SU-DHL-6 (cell line): ENCODE data around the gene PXK.

Experiments used
- H2AFZ ChIP-seq: fragments of 200-600 bp; sonication (generic); 2 replicates; pipeline ENCODE4 v1.6.1; 2014; ENCODE audit warnings: low read depth, mild to moderate bottlenecking, moderate library complexity, mixed read lengths, antibody characterized with exemption, low read length; ENCODE audit not compliant: severe bottlenecking
- H3F3A ChIP-seq: fragments of 200-600 bp; shearing (Covaris generic); 2 replicates; pipeline ENCODE4 v1.6.0; 2016; ENCODE audit warnings: antibody characterized with exemption, mild to moderate bottlenecking; ENCODE audit not compliant: insufficient read depth
- H3K27ac ChIP-seq: fragments of 200-600 bp; sonication (generic); 2 replicates; pipeline ENCODE4 v1.5.1; 2016; ENCODE audit warnings: low read depth, mild to moderate bottlenecking, low read length, moderate library complexity, mixed read lengths
- H3K27me3 ChIP-seq: fragments of 200-600 bp; sonication (generic), shearing (Covaris generic); 2 replicates; pipeline ENCODE4 v1.6.0; 2014; ENCODE audit warnings: mild to moderate bottlenecking, low read length
- H3K36me3 ChIP-seq: fragments of 200-600 bp; sonication (generic); 2 replicates; pipeline ENCODE4 v1.6.1; 2014; ENCODE audit warnings: mild to moderate bottlenecking, low read length, mixed read lengths
- H3K4me2 ChIP-seq: fragments of 300-600, 200-600 bp; shearing (Covaris generic), sonication (generic); 2 replicates; pipeline ENCODE4 v1.6.0; 2014; ENCODE audit warnings: low read length, low read depth, mild to moderate bottlenecking; ENCODE audit not compliant: poor library complexity, severe bottlenecking
- H3K4me3 ChIP-seq: fragments of 200-600 bp; sonication (generic); 2 replicates; pipeline ENCODE4 v1.5.1; 2014; ENCODE audit warnings: antibody characterized with exemption, low read length, mild to moderate bottlenecking, mixed read lengths; ENCODE audit not compliant: insufficient read depth, poor library complexity, severe bottlenecking
- H3K79me2 ChIP-seq: fragments of 200-600 bp; sonication (generic); 2 replicates; pipeline ENCODE4 v1.6.1; 2014; ENCODE audit warnings: mild to moderate bottlenecking, low read length, moderate library complexity; ENCODE audit not compliant: insufficient read depth
- H3K9ac ChIP-seq: fragments of 200-600 bp; sonication (generic); 2 replicates; pipeline ENCODE4 v1.7.0; 2014; ENCODE audit warnings: mild to moderate bottlenecking, low read length
- H3K9me2 ChIP-seq: fragments of 200-600 bp; sonication (generic); replicated peaks from 2 replicates; pipeline ENCODE4 v1.6.1; 2014; ENCODE audit warnings: low read length; ENCODE audit not compliant: insufficient read depth
- H3K9me3 ChIP-seq: fragments of 200-600 bp; sonication (generic); 2 replicates; pipeline ENCODE4 v1.6.1; 2014; ENCODE audit warnings: low read length, mixed read lengths; ENCODE audit not compliant: insufficient read depth
- H4K20me1 ChIP-seq: fragments of 200-600 bp; sonication (generic); 2 replicates; pipeline ENCODE4 v1.6.1; 2014; ENCODE audit warnings: low read depth, mild to moderate bottlenecking, antibody characterized with exemption, low read length, moderate library complexity, mixed read lengths
- CTCF ChIP-seq: fragments of 200-600 bp; sonication (generic); IDR thresholded peaks from one replicate; pipeline ENCODE4 v1.5.1; 2017; ENCODE audit warnings: antibody characterized with exemption, mild to moderate bottlenecking, low read length, moderate library complexity; ENCODE audit not compliant: insufficient read depth, poor library complexity, severe bottlenecking
- EZH2phosphoT487 ChIP-seq: fragments of 200-600 bp; sonication (generic), shearing (Covaris generic); conservative IDR thresholded peaks from 2 replicates; pipeline ENCODE4 v1.6.1; 2018; ENCODE audit warnings: mild to moderate bottlenecking, antibody characterized with exemption, low read length, moderate library complexity, mixed read lengths

PXK gene

GRCh38 chr3:58357402-58357801 lies 24.7 kb downstream of the PXK start:
- H2AFZ ChIP-seq, result no peak overlapping the region
- no peaks in the 10 kb centered on the region for H3K9me3 ChIP-seq
- H3K4me2 ChIP-seq, result peak overlapping the region; percentile 11
- no peak overlapping the region for H3K4me3 ChIP-seq
- H3K36me3 ChIP-seq, result no peaks in the 10 kb centered on the region
- peak overlapping the region; percentile 98 for H3K27ac ChIP-seq
- TF ChIP-seq CTCF (no peak), EZH2phosphoT487 (no peak)
- H3K27me3 ChIP-seq, result no peaks in the 10 kb centered on the region
- no peaks in the 10 kb centered on the region for H3K9me2 ChIP-seq
- H4K20me1 ChIP-seq, result no peaks in the 10 kb centered on the region
- no peak overlapping the region for H3K9ac ChIP-seq
- H3K79me2 ChIP-seq, result peaks cover 93% of the 10 kb centered on the region
- peaks cover 54% of the 10 kb centered on the region for H3F3A ChIP-seq

DNA sequence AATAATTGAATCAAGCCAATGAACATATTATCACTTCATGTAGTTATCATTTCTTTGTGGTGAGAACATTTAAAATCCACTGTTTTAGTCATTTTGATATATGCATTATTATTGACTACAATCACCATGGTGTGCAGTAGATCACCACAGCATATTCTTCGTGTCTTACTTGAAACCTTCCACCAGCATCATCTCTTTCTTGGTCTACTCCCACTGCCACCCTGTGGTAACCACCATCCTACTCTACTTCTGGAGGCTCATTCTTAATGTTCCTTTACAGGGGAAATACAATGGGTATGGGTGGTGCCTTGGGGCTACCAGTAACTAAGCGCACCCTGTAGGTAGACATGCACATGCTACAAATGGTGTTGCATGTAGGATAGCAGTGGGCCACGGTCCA lies 25.4 kb downstream of the PXK start:
- peak overlapping the region; percentile 98 for H3K27ac ChIP-seq
- H3K4me2 ChIP-seq, result no peak overlapping the region
- no peaks in the 10 kb centered on the region for H3K36me3 ChIP-seq
- no peaks in the 10 kb centered on the region for H4K20me1 ChIP-seq
- no peak overlapping the region for H3K9ac ChIP-seq
- no peak overlapping the region for H3K4me3 ChIP-seq
- no peaks in the 10 kb centered on the region for H3K9me3 ChIP-seq
- H3K9me2 ChIP-seq, result no peaks in the 10 kb centered on the region
- H3K27me3 ChIP-seq, result no peaks in the 10 kb centered on the region
- TF ChIP-seq CTCF (no peak), EZH2phosphoT487 (no peak)
- H3F3A ChIP-seq, result peaks cover 50% of the 10 kb centered on the region
- H2AFZ ChIP-seq, result no peak overlapping the region
- peaks cover 93% of the 10 kb centered on the region for H3K79me2 ChIP-seq

GRCh38 chr3:58358808-58359207 lies 26.1 kb downstream of the PXK start:
- H3K27me3 ChIP-seq, result no peaks in the 10 kb centered on the region
- no peak overlapping the region for H3K9ac ChIP-seq
- H3K4me3 ChIP-seq, result no peak overlapping the region
- H3K79me2 ChIP-seq, result peaks cover 93% of the 10 kb centered on the region
- TF ChIP-seq EZH2phosphoT487, result no peak
- H3F3A ChIP-seq, result peaks cover 43% of the 10 kb centered on the region
- no peaks in the 10 kb centered on the region for H3K36me3 ChIP-seq
- peak overlapping the region; percentile 98; the same call in 1 of the 2 replicates for H3K27ac ChIP-seq
- H3K9me3 ChIP-seq, result no peaks in the 10 kb centered on the region
- no peak overlapping the region for H3K4me2 ChIP-seq
- no peaks in the 10 kb centered on the region for H4K20me1 ChIP-seq
- no peaks in the 10 kb centered on the region for H3K9me2 ChIP-seq
- H2AFZ ChIP-seq, result no peak overlapping the region

GRCh38 chr3:58359621-58360020 lies 26.9 kb downstream of the PXK start:
- H3K27me3 ChIP-seq, result no peaks in the 10 kb centered on the region
- TF ChIP-seq CTCF (no peak), EZH2phosphoT487 (no peak)
- H3K36me3 ChIP-seq, result no peaks in the 10 kb centered on the region
- H3K9me2 ChIP-seq, result no peaks in the 10 kb centered on the region
- peaks cover 35% of the 10 kb centered on the region for H3F3A ChIP-seq
- peaks cover 93% of the 10 kb centered on the region for H3K79me2 ChIP-seq
- H3K9ac ChIP-seq, result no peak overlapping the region
- H3K4me2 ChIP-seq, result no peak overlapping the region
- no peak overlapping the region for H3K27ac ChIP-seq
- no peak overlapping the region for H2AFZ ChIP-seq
- no peak overlapping the region for H3K4me3 ChIP-seq
- no peaks in the 10 kb centered on the region for H3K9me3 ChIP-seq
- no peaks in the 10 kb centered on the region for H4K20me1 ChIP-seq
